SH-SY5Y (cell line): Measurements from ENCODE around the gene NFATC3.

Source experiments
- GATA2 ChIP-seq: IDR thresholded peaks from 2 replicates; pipeline ENCODE4 v1.6.1; 2011; ENCODE audit warnings: mild to moderate bottlenecking, low read depth, low read length
- GATA3 ChIP-seq: IDR thresholded peaks from 2 replicates; pipeline ENCODE4 v1.6.1; 2011; ENCODE audit warnings: low read depth, mild to moderate bottlenecking, low read length, moderate library complexity

DNA sequence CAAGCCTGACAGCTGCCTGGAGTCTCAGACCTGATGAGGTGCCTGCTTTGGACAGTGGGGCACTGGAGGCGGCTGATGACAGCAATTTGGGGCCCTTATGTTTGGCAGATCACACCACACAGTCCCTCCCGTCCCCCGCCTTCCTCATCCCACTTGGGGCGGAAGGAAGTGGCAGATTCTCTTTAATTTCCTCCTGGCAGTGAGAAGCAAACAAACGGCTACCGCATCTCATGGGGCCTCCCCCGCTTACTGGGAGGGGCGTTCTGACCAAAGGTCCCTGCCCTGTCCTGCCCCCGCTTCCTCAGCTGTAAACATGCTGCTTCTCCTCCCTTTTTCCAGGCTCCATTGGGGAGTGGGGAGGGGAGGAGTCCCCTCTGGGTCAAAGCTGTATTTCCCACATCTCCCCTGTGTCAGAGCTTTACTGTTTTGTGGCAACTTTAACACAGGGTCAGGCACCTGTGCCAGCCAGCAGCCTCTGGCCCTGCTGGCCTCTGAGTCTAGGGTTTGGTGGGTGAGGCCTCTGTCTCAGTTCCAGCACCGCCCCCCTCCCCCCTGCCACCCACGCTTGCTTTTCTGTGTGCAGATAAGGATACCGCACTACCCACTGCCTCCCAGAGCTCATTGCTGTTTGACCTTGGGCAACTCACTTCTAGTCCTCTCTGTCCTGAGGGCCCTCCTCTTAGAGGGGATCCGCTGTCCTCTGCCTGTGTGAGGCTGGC is 5.4 kb upstream of the NFATC3 start:
- no peak for TF ChIP-seq GATA2
- TF ChIP-seq GATA3 = no peak
